ENCODE results near the gene LCE3E. TPM values are rescaled to one million over a fixed set of nuclear protein-coding genes. Genes with fewer than 3 reads are reported as not detected.
"Not testable (repeated sequence)": the region's sequence is repeated elsewhere in the genome, so short reads cannot be mapped to it uniquely, and the experiment has no call there.

Gene LCE3E
- total and polyA plus RNA-seq, 2 donors (not counting 1 experiment from before 2014, with no cell fraction given), result not detected

DNA sequence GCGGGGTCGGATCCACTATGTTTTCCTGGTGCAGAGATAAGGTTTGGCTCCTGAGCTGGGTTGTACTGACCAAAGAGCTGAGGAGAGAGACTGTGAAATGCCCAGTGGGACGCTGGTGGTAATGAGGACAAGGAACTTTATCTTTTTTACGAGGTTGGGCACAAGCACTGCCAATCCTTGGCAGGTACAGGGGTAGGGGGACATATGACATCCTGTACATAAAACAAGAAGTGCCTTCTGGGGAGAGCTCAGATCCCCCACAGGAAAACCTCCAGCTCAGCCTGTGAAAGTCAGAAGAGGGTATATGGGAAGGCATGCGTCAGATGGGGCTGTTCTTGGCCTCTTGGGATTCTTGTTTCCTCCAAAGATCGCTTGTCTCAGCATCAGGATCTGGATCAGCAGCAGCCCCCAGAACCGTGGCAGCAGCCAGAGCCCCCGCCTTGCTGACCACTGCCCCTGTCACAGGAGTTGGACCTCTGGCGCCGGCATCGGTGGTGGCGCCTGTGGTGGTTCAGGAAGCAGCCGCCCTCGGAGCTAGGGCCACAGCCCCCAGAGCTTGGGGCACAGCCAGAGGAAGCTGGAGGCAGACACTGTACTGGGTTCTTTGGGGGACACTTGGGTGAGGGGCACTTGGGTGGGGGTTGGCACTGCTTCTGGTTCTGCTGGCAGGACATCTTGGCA lies 905 bp downstream of the LCE3E start:
- DNase-seq (ENCODE audit: low read depth in 2 of 2), result no peak
- no peaks in the 10 kb centered on the region for H3K9me3 ChIP-seq (ENCODE audit: control insufficient read depth, insufficient read depth, low read depth, low read length)
- H3K4me1 ChIP-seq (ENCODE audit: control insufficient read depth, extremely low read depth, insufficient read depth, low read length), result no peaks in the 10 kb centered on the region
- no peaks in the 10 kb centered on the region for H3K27me3 ChIP-seq (ENCODE audit: control insufficient read depth, insufficient read depth, low read length)
- H3K9ac ChIP-seq (ENCODE audit: insufficient read depth, low read length), result no peak overlapping the region
- no peak overlapping the region for H3K27ac ChIP-seq (ENCODE audit: insufficient read depth, low read length)
- no peaks in the 10 kb centered on the region for H3K36me3 ChIP-seq (ENCODE audit: control insufficient read depth, insufficient read depth, low read length)
- TF ChIP-seq EZH2 (IDR thresholded peaks at IDR 0.05; ENCODE audit: low read length, missing control alignments), result no peak
- TF ChIP-seq, protein P1, sequence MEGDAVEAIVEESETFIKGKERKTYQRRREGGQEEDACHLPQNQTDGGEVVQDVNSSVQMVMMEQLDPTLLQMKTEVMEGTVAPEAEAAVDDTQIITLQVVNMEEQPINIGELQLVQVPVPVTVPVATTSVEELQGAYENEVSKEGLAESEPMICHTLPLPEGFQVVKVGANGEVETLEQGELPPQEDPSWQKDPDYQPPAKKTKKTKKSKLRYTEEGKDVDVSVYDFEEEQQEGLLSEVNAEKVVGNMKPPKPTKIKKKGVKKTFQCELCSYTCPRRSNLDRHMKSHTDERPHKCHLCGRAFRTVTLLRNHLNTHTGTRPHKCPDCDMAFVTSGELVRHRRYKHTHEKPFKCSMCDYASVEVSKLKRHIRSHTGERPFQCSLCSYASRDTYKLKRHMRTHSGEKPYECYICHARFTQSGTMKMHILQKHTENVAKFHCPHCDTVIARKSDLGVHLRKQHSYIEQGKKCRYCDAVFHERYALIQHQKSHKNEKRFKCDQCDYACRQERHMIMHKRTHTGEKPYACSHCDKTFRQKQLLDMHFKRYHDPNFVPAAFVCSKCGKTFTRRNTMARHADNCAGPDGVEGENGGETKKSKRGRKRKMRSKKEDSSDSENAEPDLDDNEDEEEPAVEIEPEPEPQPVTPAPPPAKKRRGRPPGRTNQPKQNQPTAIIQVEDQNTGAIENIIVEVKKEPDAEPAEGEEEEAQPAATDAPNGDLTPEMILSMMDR (conservative IDR thresholded peaks at IDR 0.05 in 1 of 2, IDR thresholded peaks at IDR 0.05 in 1 of 2; ENCODE audit: low read depth in 1 of 2, low read length in 2 of 2), result no peak
- no peaks in the 10 kb centered on the region for H4K20me1 ChIP-seq (ENCODE audit: control insufficient read depth, extremely low read depth, insufficient read depth, low read length)
- H3K79me2 ChIP-seq (ENCODE audit: control insufficient read depth, insufficient read depth, low read length), result no peaks in the 10 kb centered on the region
- H3K4me3 ChIP-seq (replicated peaks in 1 of 4; ENCODE audit: control extremely low read depth in 1 of 4, insufficient read depth in 1 of 4, low read depth in 3 of 4, low read length in 4 of 4), result no peak overlapping the region
- H3K4me2 ChIP-seq (ENCODE audit: extremely low read depth, insufficient read depth, low read length), result no peak overlapping the region
- H2AFZ ChIP-seq (ENCODE audit: low read length), result no peak overlapping the region

DNA sequence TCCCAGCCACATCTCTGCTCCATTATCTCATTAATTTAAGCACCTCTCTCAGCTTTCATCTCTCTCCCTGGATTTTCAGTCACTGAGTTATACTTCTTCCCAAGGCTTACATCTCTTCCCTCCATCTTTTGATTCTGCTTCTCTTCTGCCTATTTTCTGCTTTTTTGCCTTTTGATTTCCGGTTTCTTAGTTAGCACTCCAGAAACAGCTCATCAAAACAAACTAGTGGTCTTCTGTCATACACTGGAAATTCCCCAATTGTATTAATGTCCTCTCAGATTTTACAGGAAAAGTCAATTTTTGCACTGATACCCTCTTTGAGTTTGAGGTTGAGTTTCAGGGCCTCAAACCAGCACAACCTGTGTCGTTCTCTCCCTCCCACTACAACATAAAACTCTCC lies 1.5 kb downstream of the LCE3E start:
- Histone ChIP-seq H2AFZ (ENCODE audit: low read length) (no peak overlapping the region), H3K27me3 (ENCODE audit: control insufficient read depth, insufficient read depth, low read length) (no peaks in the 10 kb centered on the region), H3K36me3 (ENCODE audit: control insufficient read depth, insufficient read depth, low read length) (no peaks in the 10 kb centered on the region), H3K4me3 (replicated peaks in 1 of 4; ENCODE audit: control extremely low read depth in 1 of 4, insufficient read depth in 1 of 4, low read depth in 3 of 4, low read length in 4 of 4) (no peak overlapping the region), H4K20me1 (ENCODE audit: control insufficient read depth, extremely low read depth, insufficient read depth, low read length) (no peaks in the 10 kb centered on the region), H3K4me2 (ENCODE audit: extremely low read depth, insufficient read depth, low read length) (no peak overlapping the region), H3K9me3 (ENCODE audit: control insufficient read depth, insufficient read depth, low read depth, low read length) (no peaks in the 10 kb centered on the region), H3K9ac (ENCODE audit: insufficient read depth, low read length) (no peak overlapping the region), H3K4me1 (ENCODE audit: control insufficient read depth, extremely low read depth, insufficient read depth, low read length) (no peaks in the 10 kb centered on the region), H3K27ac (ENCODE audit: insufficient read depth, low read length) (no peak overlapping the region), H3K79me2 (ENCODE audit: control insufficient read depth, insufficient read depth, low read length) (no peaks in the 10 kb centered on the region)
- TF ChIP-seq, protein P1 (conservative IDR thresholded peaks at IDR 0.05 in 1 of 2, IDR thresholded peaks at IDR 0.05 in 1 of 2; ENCODE audit: low read depth in 1 of 2, low read length in 2 of 2), result no peak
- no peak for TF ChIP-seq EZH2 (IDR thresholded peaks at IDR 0.05; ENCODE audit: low read length, missing control alignments)
- DNase-seq (ENCODE audit: low read depth in 2 of 2), result no peak

- not testable (repeated sequence) for H3K4me1 ChIP-seq (ENCODE audit: control insufficient read depth, extremely low read depth, insufficient read depth, low read length); H3K9me3 ChIP-seq (ENCODE audit: control insufficient read depth, insufficient read depth, low read depth, low read length); H3K9ac ChIP-seq (ENCODE audit: insufficient read depth, low read length); H3K36me3 ChIP-seq (ENCODE audit: control insufficient read depth, insufficient read depth, low read length); H2AFZ ChIP-seq (ENCODE audit: low read length); H3K4me2 ChIP-seq (ENCODE audit: extremely low read depth, insufficient read depth, low read length); H4K20me1 ChIP-seq (ENCODE audit: control insufficient read depth, extremely low read depth, insufficient read depth, low read length); H3K27ac ChIP-seq (ENCODE audit: insufficient read depth, low read length); DNase-seq (ENCODE audit: low read depth in 2 of 2); H3K4me3 ChIP-seq (replicated peaks in 1 of 4; ENCODE audit: control extremely low read depth in 1 of 4, insufficient read depth in 1 of 4, low read depth in 3 of 4, low read length in 4 of 4); H3K79me2 ChIP-seq (ENCODE audit: control insufficient read depth, insufficient read depth, low read length); H3K27me3 ChIP-seq (ENCODE audit: control insufficient read depth, insufficient read depth, low read length)
Observed at GRCh38 chr1:152548358-152548757, 18.2 kb downstream of the LCE3E start.
